ENCODE data around the gene FBXL20. TPM values are rescaled to one million over a fixed set of nuclear protein-coding genes. Genes with fewer than 3 reads are reported as not detected.

FBXL20 gene
- total RNA-seq, 1 donor from 2014 or later = 18.3 TPM

- no peak for TF ChIP-seq EZH2 (IDR thresholded peaks at IDR 0.05; ENCODE audit: insufficient read depth, low read length)
- no peak for TF ChIP-seq CTCF (IDR thresholded peaks at IDR 0.05; ENCODE audit: insufficient read depth, low read depth, low read length)
- Mint-ChIP-seq H3K4me1 (ENCODE audit: low read depth, unreplicated experiment) (peaks cover 2% of the 10 kb centered on the region), H3K9me3 (ENCODE audit: unreplicated experiment) (no peaks in the 10 kb centered on the region), H3K27ac (ENCODE audit: unreplicated experiment) (no peak overlapping the region), H3K4me3 (ENCODE audit: unreplicated experiment) (no peak overlapping the region), H3K36me3 (ENCODE audit: low read depth, unreplicated experiment) (no peaks in the 10 kb centered on the region), H3K27me3 (ENCODE audit: low read depth, unreplicated experiment) (peaks cover 64% of the 10 kb centered on the region)
- Histone ChIP-seq H3K9ac (ENCODE audit: low read length) (no peak overlapping the region), H2AFZ (ENCODE audit: low read depth, low read length) (no peak overlapping the region), H3K36me3 (ENCODE audit: insufficient read depth, low read length) (no peaks in the 10 kb centered on the region), H3K4me3 (ENCODE audit: insufficient read depth, low read depth, low read length) (no peak overlapping the region), H3K27me3 (ENCODE audit: insufficient read depth, low read length) (peaks cover 25% of the 10 kb centered on the region), H4K20me1 (ENCODE audit: insufficient read depth, low read length) (no peaks in the 10 kb centered on the region), H3K4me2 (ENCODE audit: low read length) (no peak overlapping the region), H3K4me1 (ENCODE audit: insufficient read depth, low read length) (no peaks in the 10 kb centered on the region), H3K9me3 (ENCODE audit: insufficient read depth, low read depth, low read length) (no peaks in the 10 kb centered on the region), H3K27ac (ENCODE audit: low read depth, low read length) (no peak overlapping the region), H3K79me2 (ENCODE audit: insufficient read depth, low read length) (no peaks in the 10 kb centered on the region)
- DNase-seq (ENCODE audit: low read depth) (no peak), FAIRE-seq (no peak)
Observed at GRCh38 chr17:39218906-39219305, 182.5 kb downstream of the FBXL20 start.

GRCh38 chr17:39217734-39218369, 183.6 kb downstream of the FBXL20 start:
- Histone ChIP-seq H3K79me2 (ENCODE audit: insufficient read depth, low read length) (no peaks in the 10 kb centered on the region), H3K27ac (ENCODE audit: low read depth, low read length) (no peak overlapping the region), H4K20me1 (ENCODE audit: insufficient read depth, low read length) (no peaks in the 10 kb centered on the region), H2AFZ (ENCODE audit: low read depth, low read length) (no peak overlapping the region), H3K9ac (ENCODE audit: low read length) (no peak overlapping the region), H3K27me3 (ENCODE audit: insufficient read depth, low read length) (peaks cover 20% of the 10 kb centered on the region), H3K36me3 (ENCODE audit: insufficient read depth, low read length) (no peaks in the 10 kb centered on the region), H3K4me1 (ENCODE audit: insufficient read depth, low read length) (no peaks in the 10 kb centered on the region), H3K4me3 (ENCODE audit: insufficient read depth, low read depth, low read length) (no peak overlapping the region), H3K4me2 (ENCODE audit: low read length) (no peak overlapping the region), H3K9me3 (ENCODE audit: insufficient read depth, low read depth, low read length) (no peaks in the 10 kb centered on the region)
- Mint-ChIP-seq H3K27me3 (ENCODE audit: low read depth, unreplicated experiment) (peaks cover 57% of the 10 kb centered on the region), H3K4me3 (ENCODE audit: unreplicated experiment) (no peak overlapping the region), H3K36me3 (ENCODE audit: low read depth, unreplicated experiment) (no peaks in the 10 kb centered on the region), H3K4me1 (ENCODE audit: low read depth, unreplicated experiment) (peaks cover 2% of the 10 kb centered on the region), H3K27ac (ENCODE audit: unreplicated experiment) (no peak overlapping the region), H3K9me3 (ENCODE audit: unreplicated experiment) (no peaks in the 10 kb centered on the region)
- DNase-seq (ENCODE audit: low read depth) (no peak), FAIRE-seq (no peak)
- TF ChIP-seq CTCF (IDR thresholded peaks at IDR 0.05; ENCODE audit: insufficient read depth, low read depth, low read length) (no peak), EZH2 (IDR thresholded peaks at IDR 0.05; ENCODE audit: insufficient read depth, low read length) (no peak)

GRCh38 chr17:39213852-39214251, 187.6 kb downstream of the FBXL20 start:
- Histone ChIP-seq H3K4me2 (ENCODE audit: low read length) (no peak overlapping the region), H4K20me1 (ENCODE audit: insufficient read depth, low read length) (no peaks in the 10 kb centered on the region), H3K4me1 (ENCODE audit: insufficient read depth, low read length) (peaks cover 13% of the 10 kb centered on the region), H2AFZ (ENCODE audit: low read depth, low read length) (no peak overlapping the region), H3K36me3 (ENCODE audit: insufficient read depth, low read length) (no peaks in the 10 kb centered on the region), H3K27me3 (ENCODE audit: insufficient read depth, low read length) (peaks cover 14% of the 10 kb centered on the region), H3K79me2 (ENCODE audit: insufficient read depth, low read length) (no peaks in the 10 kb centered on the region), H3K9me3 (ENCODE audit: insufficient read depth, low read depth, low read length) (no peaks in the 10 kb centered on the region), H3K4me3 (ENCODE audit: insufficient read depth, low read depth, low read length) (no peak overlapping the region), H3K9ac (ENCODE audit: low read length) (no peak overlapping the region), H3K27ac (ENCODE audit: low read depth, low read length) (no peak overlapping the region)
- H3K27me3 Mint-ChIP-seq (ENCODE audit: low read depth, unreplicated experiment) = peaks cover 46% of the 10 kb centered on the region
- no peaks in the 10 kb centered on the region for H3K9me3 Mint-ChIP-seq (ENCODE audit: unreplicated experiment)
- peaks cover 2% of the 10 kb centered on the region for H3K4me1 Mint-ChIP-seq (ENCODE audit: low read depth, unreplicated experiment)
- TF ChIP-seq EZH2 (IDR thresholded peaks at IDR 0.05; ENCODE audit: insufficient read depth, low read length) (no peak), CTCF (IDR thresholded peaks at IDR 0.05; ENCODE audit: insufficient read depth, low read depth, low read length) (no peak)
- no peak overlapping the region for H3K27ac Mint-ChIP-seq (ENCODE audit: unreplicated experiment)
- no peak overlapping the region for H3K4me3 Mint-ChIP-seq (ENCODE audit: unreplicated experiment)
- no peak for FAIRE-seq
- DNase-seq (ENCODE audit: low read depth) = peak; percentile 34
- no peaks in the 10 kb centered on the region for H3K36me3 Mint-ChIP-seq (ENCODE audit: low read depth, unreplicated experiment)

All from astrocyte (in vitro differentiated cells and primary cell).